Measurements from ENCODE around the gene ALG14. TPM values are rescaled to one million over a fixed set of nuclear protein-coding genes. Genes with fewer than 3 reads are reported as not detected.

Gene ALG14
- total RNA-seq, 1 donor from 2014 or later: 7.5 TPM

- no peak overlapping the region for H3K4me3 Mint-ChIP-seq
- ChIA-PET CTCF (no interaction called here), POLR2A (no interaction called here)
- no peaks in the 10 kb centered on the region for H3K27me3 Mint-ChIP-seq
- ATAC-seq (ENCODE audit: low read depth): no peak
- intact Hi-C loops (cut with micrococcal nuclease): no loop called here
- H3K36me3 Mint-ChIP-seq (ENCODE audit: low read depth): no peaks in the 10 kb centered on the region
- no peak for TF ChIP-seq CTCF (IDR thresholded peaks at IDR 0.05)
- H3K4me1 Mint-ChIP-seq: no peaks in the 10 kb centered on the region
- DNase-seq: no peak
- H3K27ac Mint-ChIP-seq: no peak overlapping the region
- no peaks in the 10 kb centered on the region for H3K9me3 Mint-ChIP-seq
Observed at GRCh38 chr1:94954263-94955220, 118.2 kb downstream of the ALG14 start.

- Mint-ChIP-seq H3K36me3 (ENCODE audit: low read depth) (no peaks in the 10 kb centered on the region), H3K4me3 (no peak overlapping the region), H3K9me3 (no peaks in the 10 kb centered on the region), H3K27ac (no peak overlapping the region), H3K27me3 (no peaks in the 10 kb centered on the region), H3K4me1 (no peaks in the 10 kb centered on the region)
- ChIA-PET CTCF (no interaction called here), POLR2A (no interaction called here)
- intact Hi-C loops (cut with micrococcal nuclease): no loop called here
- TF ChIP-seq CTCF (IDR thresholded peaks at IDR 0.05): no peak
- ATAC-seq (ENCODE audit: low read depth) (no peak), DNase-seq (no peak)
Observed at GRCh38 chr1:94953746-94954145, 119.0 kb downstream of the ALG14 start.

- Mint-ChIP-seq H3K27me3 (no peaks in the 10 kb centered on the region), H3K9me3 (no peaks in the 10 kb centered on the region), H3K36me3 (ENCODE audit: low read depth) (no peaks in the 10 kb centered on the region), H3K4me3 (no peak overlapping the region), H3K27ac (no peak overlapping the region), H3K4me1 (no peaks in the 10 kb centered on the region)
- ATAC-seq (ENCODE audit: low read depth) (no peak), DNase-seq (no peak)
- intact Hi-C loops (cut with micrococcal nuclease): no loop called here
- ChIA-PET POLR2A (no interaction called here), CTCF (no interaction called here)
- TF ChIP-seq CTCF (IDR thresholded peaks at IDR 0.05): no peak
Observed at GRCh38 chr1:94953107-94953506, 119.6 kb downstream of the ALG14 start.

- POLR2A ChIA-PET: interaction anchor here (0.6 kb wide), 1 partner anchor 95 kb away, joined by 8 read pairs; no protein-coding TSS in a partner anchor
- no peaks in the 10 kb centered on the region for H3K4me1 Mint-ChIP-seq
- CTCF ChIA-PET: no interaction called here
- no peak for TF ChIP-seq CTCF (IDR thresholded peaks at IDR 0.05)
- no peak overlapping the region for H3K4me3 Mint-ChIP-seq
- intact Hi-C loops (cut with micrococcal nuclease): loop anchor here (1.0 kb wide), 1 partner anchor 20 kb away; no protein-coding TSS in a partner anchor
- no peaks in the 10 kb centered on the region for H3K27me3 Mint-ChIP-seq
- H3K27ac Mint-ChIP-seq: no peak overlapping the region
- H3K9me3 Mint-ChIP-seq: no peaks in the 10 kb centered on the region
- ATAC-seq (ENCODE audit: low read depth) (no peak), DNase-seq (no peak)
- no peaks in the 10 kb centered on the region for H3K36me3 Mint-ChIP-seq (ENCODE audit: low read depth)
Observed at GRCh38 chr1:94952539-94952938, 120.2 kb downstream of the ALG14 start.

GRCh38 chr1:94951509-94952208 lies 121.1 kb downstream of the ALG14 start:
- no peak overlapping the region for H3K4me3 Mint-ChIP-seq
- intact Hi-C loops (cut with micrococcal nuclease): loop anchor here (1.0 kb wide), 1 partner anchor 21 kb away; no protein-coding TSS in a partner anchor
- POLR2A ChIA-PET: interaction anchor here (0.6 kb wide), 1 partner anchor 94 kb away, joined by 8 read pairs; no protein-coding TSS in a partner anchor

More at GRCh38 chr1:94951509-94952208, 121.1 kb downstream of the ALG14 start:
- TF ChIP-seq CTCF (IDR thresholded peaks at IDR 0.05): no peak
- no peaks in the 10 kb centered on the region for H3K4me1 Mint-ChIP-seq
- DNase-seq: no peak
- no peaks in the 10 kb centered on the region for H3K27me3 Mint-ChIP-seq
- no peak for ATAC-seq (ENCODE audit: low read depth)
- CTCF ChIA-PET: no interaction called here
- H3K36me3 Mint-ChIP-seq (ENCODE audit: low read depth): no peaks in the 10 kb centered on the region
- H3K27ac Mint-ChIP-seq: no peak overlapping the region
- H3K9me3 Mint-ChIP-seq: no peaks in the 10 kb centered on the region

All from activated B cell treated with CpG ODN at 0.5 μM for 24 hours (primary cell).